Esophagus muscularis mucosa (tissue), 4 donors: Measurements from ENCODE around the gene MYH7. TPM values are rescaled to one million over a fixed set of nuclear protein-coding genes. Genes with fewer than 3 reads are reported as not detected.

Source experiments
- DNase-seq: peaks from one replicate; pipeline ENCODE4 v3.0.0-alpha.2; 2017; ENCODE audit errors: extremely low spot score
- H3K27ac ChIP-seq, 4 donors: fragments of 200-600 bp; sonication (generic); replicated peaks in 1 of 4; 1 replicate in 3 of 4; 2 replicates in 1 of 4; pipeline ENCODE4 v1.5.1; 2016 to 2019; ENCODE audit warnings: mild to moderate bottlenecking in 1 of 4
- H3K27me3 ChIP-seq, 4 donors: fragments of 200-600 bp; sonication (generic); one replicate each; pipeline versions ENCODE4 v1.5.1 to v1.6.0; 2016 to 2019
- H3K36me3 ChIP-seq, 4 donors: fragments of 200-600 bp; sonication (generic); one replicate each; pipeline ENCODE4 v1.5.1; 2016 to 2019
- H3K4me1 ChIP-seq, 4 donors: fragments of 200-600 bp; sonication (generic); one replicate each; pipeline ENCODE4 v1.5.1; 2016 to 2019
- H3K4me3 ChIP-seq, 4 donors: fragments of 200-600 bp; sonication (generic); 1 replicate in 2 of 4; 2 replicates in 2 of 4; pipeline ENCODE4 v1.5.1; 2016 to 2019; ENCODE audit warnings: mild to moderate bottlenecking in 4 of 4, moderate library complexity in 1 of 4
- H3K9me3 ChIP-seq, 4 donors: fragments of 200-600 bp; sonication (generic); 1 replicate in 3 of 4; 2 replicates in 1 of 4; pipeline ENCODE4 v1.5.1; 2016 to 2019
- EP300 ChIP-seq: sonication (generic); formaldehyde crosslinking; IDR thresholded peaks from one replicate; pipeline ENCODE4 v1.6.1; 2017; ENCODE audit warnings: antibody characterized with exemption
- POLR2A ChIP-seq: fragments of 450-650 bp; IDR thresholded peaks from one replicate; pipeline ENCODE4 v1.6.1; 2017; ENCODE audit warnings: antibody characterized with exemption, moderate library complexity, mild to moderate bottlenecking, low read depth
- POLR2AphosphoS5 ChIP-seq, 2 donors: sonication (generic); formaldehyde crosslinking; IDR thresholded peaks; one replicate each; pipeline ENCODE4 v1.6.1; 2017; ENCODE audit warnings: antibody characterized with exemption in 2 of 2
- WGBS: methylation state at CpG from one replicate; pipeline ENCODE4 v1.1.5; 2018; 5-methylcytosine and 5-hydroxymethylcytosine counted together
- intact Hi-C: fragments of 100-400 bp; cut with DNase I; formaldehyde crosslinking; loops from one replicate; pipeline ENCODE4 v1.15.1; 2023
- total RNA-seq, 4 donors: library from RNA; depleted of rRNA; stranded (reverse); fragments of >200 nt; gene quantifications; one replicate each; pipeline versions ENCODE4 v1.1.0 to v1.2.1, GENCODE V29; 2016
- TF ChIP-seq, protein P1 (sequence below), 3 experiments: fragments of 200-600 bp in 2 of 3; fragments of 450-650 bp in 1 of 3; sonication (generic) in 2 of 3; IDR thresholded peaks; one replicate each; pipeline ENCODE4 v1.5.1; 2017 to 2019; ENCODE audit warnings: antibody characterized with exemption in 3 of 3, mild to moderate bottlenecking in 2 of 3, moderate library complexity in 1 of 3

The MYH7 gene
- total RNA-seq, 4 donors from 2014 or later, result 0.11 to 0.26 TPM; not detected in 2

DNA sequence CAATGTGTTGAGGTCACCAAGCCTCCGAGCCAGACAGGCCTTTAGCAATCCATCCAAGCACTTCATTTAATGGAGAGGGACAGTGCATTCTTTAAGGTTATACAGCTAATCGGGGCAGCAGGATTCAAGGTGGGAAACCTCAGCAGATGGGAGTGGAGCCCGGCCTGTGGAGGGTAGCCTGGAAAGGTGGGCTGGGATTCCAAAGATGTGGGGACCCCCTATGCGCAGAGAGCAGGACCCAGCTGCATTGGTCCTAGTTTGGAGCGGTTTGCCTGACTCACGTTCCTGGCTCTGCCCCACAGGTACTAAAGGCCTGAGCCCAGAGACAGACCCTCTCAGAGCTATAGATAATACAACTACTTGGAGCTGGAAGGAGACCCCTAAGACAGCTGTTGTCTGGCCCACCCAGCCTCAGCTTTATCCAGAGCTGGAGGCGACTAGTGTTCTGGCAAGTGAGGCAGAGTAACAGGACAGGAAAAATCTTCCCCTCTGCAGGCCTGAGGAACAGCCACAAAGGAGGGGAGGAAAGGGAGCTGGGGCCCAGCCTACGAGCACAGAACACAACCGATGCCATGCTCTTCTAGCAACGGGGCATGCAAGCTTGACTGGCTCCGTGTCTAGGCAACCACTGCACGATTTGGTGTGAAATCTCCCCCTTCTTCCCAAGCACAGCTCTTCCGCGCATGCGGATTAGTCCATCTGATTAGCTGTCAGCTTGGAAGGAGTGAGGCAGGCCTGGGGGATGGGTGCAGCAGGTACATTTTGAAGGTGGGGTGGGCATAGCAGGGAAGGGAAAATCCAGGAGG is 1.1 kb upstream of the MYH7 start:
- H3K27me3 ChIP-seq, result no peaks in the 10 kb centered on the region
- no peak overlapping the region for H3K27ac ChIP-seq
- H3K4me3 ChIP-seq, result no peak overlapping the region
- H3K4me1 ChIP-seq, result peaks cover 8 to 25% (median 24%) of the 10 kb centered on the region in 4 donors
- no peak for DNase-seq
- TF ChIP-seq, protein P1, sequence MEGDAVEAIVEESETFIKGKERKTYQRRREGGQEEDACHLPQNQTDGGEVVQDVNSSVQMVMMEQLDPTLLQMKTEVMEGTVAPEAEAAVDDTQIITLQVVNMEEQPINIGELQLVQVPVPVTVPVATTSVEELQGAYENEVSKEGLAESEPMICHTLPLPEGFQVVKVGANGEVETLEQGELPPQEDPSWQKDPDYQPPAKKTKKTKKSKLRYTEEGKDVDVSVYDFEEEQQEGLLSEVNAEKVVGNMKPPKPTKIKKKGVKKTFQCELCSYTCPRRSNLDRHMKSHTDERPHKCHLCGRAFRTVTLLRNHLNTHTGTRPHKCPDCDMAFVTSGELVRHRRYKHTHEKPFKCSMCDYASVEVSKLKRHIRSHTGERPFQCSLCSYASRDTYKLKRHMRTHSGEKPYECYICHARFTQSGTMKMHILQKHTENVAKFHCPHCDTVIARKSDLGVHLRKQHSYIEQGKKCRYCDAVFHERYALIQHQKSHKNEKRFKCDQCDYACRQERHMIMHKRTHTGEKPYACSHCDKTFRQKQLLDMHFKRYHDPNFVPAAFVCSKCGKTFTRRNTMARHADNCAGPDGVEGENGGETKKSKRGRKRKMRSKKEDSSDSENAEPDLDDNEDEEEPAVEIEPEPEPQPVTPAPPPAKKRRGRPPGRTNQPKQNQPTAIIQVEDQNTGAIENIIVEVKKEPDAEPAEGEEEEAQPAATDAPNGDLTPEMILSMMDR (IDR thresholded peaks at IDR 0.05), result no peak
- TF ChIP-seq POLR2AphosphoS5 (IDR thresholded peaks at IDR 0.05) (no peak), EP300 (no peak), POLR2A (no peak)
- no peaks in the 10 kb centered on the region for H3K9me3 ChIP-seq
- H3K36me3 ChIP-seq, result no peaks in the 10 kb centered on the region
- WGBS, result 70% methylated on average over 12 of the region's 15 CpGs
- intact Hi-C loops, result no loop called here

DNA sequence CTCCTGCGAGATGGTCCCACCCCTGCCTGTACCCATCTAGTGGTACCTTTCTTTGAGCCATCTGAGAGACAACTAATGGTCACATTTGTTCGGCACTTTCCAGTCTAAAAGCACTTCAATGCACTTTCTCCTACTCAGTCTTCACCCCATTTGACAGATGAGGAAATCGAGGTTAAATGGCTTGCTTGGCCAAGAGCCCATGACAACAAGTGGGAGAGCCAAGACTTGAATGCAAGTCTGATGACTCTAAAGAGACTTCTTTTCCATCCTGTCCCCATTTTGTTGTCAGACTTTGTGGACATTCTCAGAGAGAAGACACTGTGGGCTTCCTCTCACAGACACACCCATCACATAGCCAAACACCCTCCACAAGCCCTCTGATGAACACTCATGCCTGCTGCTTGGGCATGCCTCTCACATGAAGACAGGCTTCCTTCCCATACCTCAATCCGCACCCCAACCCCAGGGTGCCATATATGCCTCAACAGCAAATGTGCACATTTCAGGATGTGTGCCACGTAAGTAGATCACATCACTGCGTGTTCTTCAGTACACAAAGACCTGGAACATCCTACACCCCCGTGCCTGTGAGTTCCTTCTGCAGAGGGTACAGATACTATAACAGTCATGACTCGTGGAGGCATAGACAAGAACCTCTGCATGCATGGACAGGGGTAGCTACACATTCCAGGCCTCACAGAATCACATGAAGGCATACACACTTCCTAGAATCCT is 805 bp downstream of the MYH7 start:
- intact Hi-C loops, result no loop called here
- Histone ChIP-seq H3K4me3 (no peak overlapping the region), H3K27ac (no peak overlapping the region), H3K27me3 (no peaks in the 10 kb centered on the region), H3K36me3 (no peaks in the 10 kb centered on the region), H3K4me1 (peaks cover 8 to 25% (median 24%) of the 10 kb centered on the region in 4 donors), H3K9me3 (no peaks in the 10 kb centered on the region)
- no peak for DNase-seq
- 89% methylated on average over 8 of the region's 8 CpGs for WGBS
- TF ChIP-seq EP300 (no peak), POLR2AphosphoS5 (IDR thresholded peaks at IDR 0.05) (no peak), POLR2A (no peak)
- TF ChIP-seq, protein P1 (IDR thresholded peaks at IDR 0.05), result no peak

DNA sequence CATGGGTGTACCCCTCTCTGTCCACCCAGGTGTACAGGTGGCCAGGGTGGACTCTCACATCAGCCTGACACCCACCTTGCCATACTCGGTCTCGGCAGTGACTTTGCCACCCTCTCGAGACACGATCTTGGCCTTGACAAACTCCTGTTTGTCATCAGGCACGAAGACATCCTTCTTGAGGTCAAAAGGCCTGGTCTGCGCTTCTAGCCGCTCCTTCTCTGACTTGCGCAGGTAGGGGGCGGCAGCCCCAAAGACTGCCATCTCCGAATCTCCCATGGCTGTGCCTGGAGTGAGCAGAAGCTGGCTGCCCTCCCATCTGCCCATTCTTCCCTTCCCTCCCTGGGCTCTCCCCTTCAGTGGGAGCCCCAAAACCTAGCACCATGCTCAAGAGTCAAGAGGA is 2.0 kb downstream of the MYH7 start:
- no peak overlapping the region for H3K27ac ChIP-seq
- no peak for TF ChIP-seq POLR2A
- TF ChIP-seq EP300, result no peak
- no peak for TF ChIP-seq POLR2AphosphoS5 (IDR thresholded peaks at IDR 0.05)
- TF ChIP-seq, protein P1 (IDR thresholded peaks at IDR 0.05), result no peak
- no peak for DNase-seq
- H3K27me3 ChIP-seq, result no peaks in the 10 kb centered on the region
- H3K4me1 ChIP-seq, result peaks cover 8 to 23% (median 20%) of the 10 kb centered on the region in 4 donors
- no peaks in the 10 kb centered on the region for H3K9me3 ChIP-seq
- no peak overlapping the region for H3K4me3 ChIP-seq
- H3K36me3 ChIP-seq, result no peaks in the 10 kb centered on the region
- 84% methylated on average over 10 of the region's 10 CpGs for WGBS
- intact Hi-C loops, result no loop called here

DNA sequence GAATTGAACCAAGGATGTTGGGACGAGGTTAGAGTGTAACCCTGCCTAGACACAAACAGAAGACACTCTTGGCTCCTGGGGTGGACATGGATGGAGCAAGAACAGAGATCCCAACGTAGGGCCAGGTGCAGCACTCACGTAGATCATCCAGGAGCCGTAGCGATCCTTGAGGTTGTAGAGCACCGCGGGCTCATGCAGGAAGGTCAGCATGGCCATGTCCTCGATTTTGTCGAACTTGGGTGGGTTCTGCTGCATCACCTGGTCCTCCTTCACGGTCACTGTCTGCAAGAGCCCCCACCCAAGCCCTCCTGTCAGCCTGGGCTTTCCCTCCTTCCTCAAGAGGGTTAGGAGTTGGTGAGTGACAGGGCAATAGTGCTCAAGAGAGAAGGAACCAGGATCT is 2.5 kb downstream of the MYH7 start:
- Histone ChIP-seq H3K4me3 (no peak overlapping the region), H3K4me1 (peaks cover 8 to 18% (median 17%) of the 10 kb centered on the region in 4 donors), H3K27ac (no peak overlapping the region), H3K9me3 (no peaks in the 10 kb centered on the region), H3K36me3 (no peaks in the 10 kb centered on the region), H3K27me3 (no peaks in the 10 kb centered on the region)
- intact Hi-C loops, result no loop called here
- no peak for DNase-seq
- 89% methylated on average over 10 of the region's 10 CpGs for WGBS
- no peak for TF ChIP-seq POLR2A
- TF ChIP-seq, protein P1 (IDR thresholded peaks at IDR 0.05), result no peak
- no peak for TF ChIP-seq EP300
- TF ChIP-seq POLR2AphosphoS5 (IDR thresholded peaks at IDR 0.05), result no peak
